ENCODE results near the gene PLEKHO2. TPM values are rescaled to one million over a fixed set of nuclear protein-coding genes. Genes with fewer than 3 reads are reported as not detected.

Gene PLEKHO2
- total RNA-seq, 2 donors from 2014 or later, result 31.2 to 47.2 TPM

- no peaks in the 10 kb centered on the region for H3K36me3 Mint-ChIP-seq
- H3K9me3 Mint-ChIP-seq, result no peaks in the 10 kb centered on the region
- DNase-seq (ENCODE audit: low spot score), result peak; percentile 86
- H3K4me3 Mint-ChIP-seq, result peak overlapping the region; percentile 88
- ATAC-seq, result peak; percentile 57 to 77
- H3K27ac Mint-ChIP-seq, result peak overlapping the region; percentile 98 to 100
- H3K27me3 Mint-ChIP-seq, result no peaks in the 10 kb centered on the region
- peaks cover 69 to 70% of the 10 kb centered on the region in 2 donors for H3K4me1 Mint-ChIP-seq (ENCODE audit: low read depth in 2 of 2)
Measured at GRCh38 chr15:64895285-64896065, 53.8 kb downstream of the PLEKHO2 start.

- no peak for DNase-seq (ENCODE audit: low spot score)
- no peak for ATAC-seq
- peaks cover 62 to 69% of the 10 kb centered on the region in 2 donors for H3K4me1 Mint-ChIP-seq (ENCODE audit: low read depth in 2 of 2)
- H3K27me3 Mint-ChIP-seq, result no peaks in the 10 kb centered on the region
- peaks cover 6% of the 10 kb centered on the region for H3K36me3 Mint-ChIP-seq
- peak overlapping the region; percentile 98 to 100 for H3K27ac Mint-ChIP-seq
- H3K4me3 Mint-ChIP-seq, result peak overlapping the region; percentile 88
- H3K9me3 Mint-ChIP-seq, result peaks cover 3% of the 10 kb centered on the region
Measured at GRCh38 chr15:64896371-64897069, 54.8 kb downstream of the PLEKHO2 start.

DNA sequence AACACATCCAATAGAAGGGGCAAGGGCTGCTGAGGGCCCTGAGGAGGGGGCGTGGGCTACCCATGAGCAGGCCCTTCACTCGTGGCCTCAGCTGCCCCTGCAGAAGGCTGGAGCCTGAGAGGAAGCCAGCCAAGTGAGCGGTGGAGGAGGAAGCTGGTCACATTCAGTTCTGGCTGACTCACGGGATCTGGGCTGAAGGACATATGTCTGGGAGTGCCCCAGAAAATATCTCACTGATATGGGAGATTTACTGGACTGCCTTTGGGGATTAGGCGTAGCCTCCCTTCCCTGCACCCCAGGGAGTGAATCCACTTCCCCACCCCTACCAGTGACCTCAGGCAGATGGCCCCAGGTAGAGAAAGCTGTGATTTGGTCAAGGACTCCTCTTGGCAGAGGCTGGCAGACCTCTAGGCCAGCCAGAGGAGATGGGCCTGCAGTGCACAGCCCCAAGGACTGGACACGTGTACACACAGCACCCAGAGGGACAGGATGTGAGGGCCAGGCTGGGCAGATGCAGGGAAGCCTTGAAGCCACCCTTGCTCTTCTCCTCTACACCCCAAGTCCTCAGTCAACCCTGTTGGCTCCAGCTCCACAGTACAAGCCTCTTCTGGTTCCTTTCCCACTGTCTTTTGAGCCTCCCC lies 55.8 kb downstream of the PLEKHO2 start:
- Mint-ChIP-seq H3K9me3 (peaks cover 3% of the 10 kb centered on the region), H3K36me3 (peaks cover 6% of the 10 kb centered on the region), H3K4me3 (no peak overlapping the region), H3K27me3 (no peaks in the 10 kb centered on the region), H3K4me1 (ENCODE audit: low read depth in 2 of 2) (peaks cover 56 to 68% of the 10 kb centered on the region in 2 donors), H3K27ac (peak overlapping the region; percentile 98 to 100)
- DNase-seq (ENCODE audit: low spot score) (no peak), ATAC-seq (no peak)

- Mint-ChIP-seq H3K27me3 (no peaks in the 10 kb centered on the region), H3K27ac (peak overlapping the region; percentile 98 to 100), H3K36me3 (peaks cover 6% of the 10 kb centered on the region), H3K4me3 (no peak overlapping the region), H3K9me3 (peaks cover 3% of the 10 kb centered on the region), H3K4me1 (ENCODE audit: low read depth in 2 of 2) (peaks cover 56 to 68% of the 10 kb centered on the region in 2 donors)
- ATAC-seq (no peak), DNase-seq (ENCODE audit: low spot score) (no peak)
Measured at GRCh38 chr15:64898406-64898805, 56.7 kb downstream of the PLEKHO2 start.

DNA sequence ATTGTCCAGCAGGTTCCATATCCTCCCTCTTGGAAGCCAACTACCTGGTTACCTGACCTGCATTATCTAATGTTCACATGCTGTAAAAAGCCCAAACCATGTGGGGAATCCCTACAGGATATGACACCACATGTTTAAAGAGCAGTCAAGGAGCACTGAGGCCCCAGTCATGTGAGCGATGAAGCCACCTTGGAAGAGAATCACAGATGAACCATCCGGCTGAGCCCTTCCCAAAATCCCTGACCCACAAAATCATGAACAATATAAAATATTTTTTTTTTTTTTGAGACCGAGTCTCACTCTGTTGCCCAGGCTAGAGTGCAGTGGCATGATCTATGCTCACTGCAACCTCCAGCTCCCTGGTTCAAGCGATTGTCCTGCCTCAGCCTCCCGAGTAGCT lies 59.4 kb downstream of the PLEKHO2 start:
- peaks cover 3% of the 10 kb centered on the region for H3K9me3 Mint-ChIP-seq
- peaks cover 45 to 54% of the 10 kb centered on the region in 2 donors for H3K4me1 Mint-ChIP-seq (ENCODE audit: low read depth in 2 of 2)
- H3K27ac Mint-ChIP-seq, result no peak overlapping the region
- H3K36me3 Mint-ChIP-seq, result peaks cover 6% of the 10 kb centered on the region
- H3K4me3 Mint-ChIP-seq, result no peak overlapping the region
- H3K27me3 Mint-ChIP-seq, result no peaks in the 10 kb centered on the region
- DNase-seq (ENCODE audit: low spot score) (no peak), ATAC-seq (no peak)

DNA sequence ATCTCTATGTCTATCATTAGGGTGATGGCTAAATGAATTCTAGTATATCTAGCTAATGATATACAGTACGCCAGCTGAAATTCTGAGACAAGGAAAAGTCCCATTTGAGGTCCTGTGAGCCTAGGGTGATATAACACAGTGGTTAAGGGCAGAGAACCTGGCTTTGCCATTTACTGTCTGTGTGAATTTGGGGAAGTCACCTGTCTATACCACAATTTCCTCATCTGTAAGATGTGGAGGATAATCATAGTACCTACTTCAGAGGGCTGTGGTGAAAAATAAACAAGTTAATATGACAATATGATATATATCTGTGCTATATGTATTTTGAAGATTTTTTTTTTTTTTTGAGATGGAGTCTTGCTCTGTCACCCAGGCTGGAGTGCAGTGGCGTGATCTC lies 60.2 kb downstream of the PLEKHO2 start:
- DNase-seq (ENCODE audit: low spot score), result no peak
- no peaks in the 10 kb centered on the region for H3K27me3 Mint-ChIP-seq

GRCh38 chr15:64902863-64903262 lies 61.1 kb downstream of the PLEKHO2 start:
- DNase-seq (ENCODE audit: low spot score), result no peak
- peak overlapping the region; percentile 46 for H3K4me3 Mint-ChIP-seq
- no peaks in the 10 kb centered on the region for H3K27me3 Mint-ChIP-seq
- peaks cover 6% of the 10 kb centered on the region for H3K36me3 Mint-ChIP-seq
- H3K4me1 Mint-ChIP-seq (ENCODE audit: low read depth in 2 of 2), result peaks cover 33 to 39% of the 10 kb centered on the region in 2 donors
- peak overlapping the region; percentile 46 to 61 for H3K27ac Mint-ChIP-seq
- ATAC-seq, result peak in 1 of 2 donors; percentile 62
- H3K9me3 Mint-ChIP-seq, result peaks cover 3% of the 10 kb centered on the region

More for the DNA sequence above, 60.2 kb downstream of the PLEKHO2 start:
- Mint-ChIP-seq H3K36me3 (peaks cover 6% of the 10 kb centered on the region), H3K4me3 (no peak overlapping the region), H3K27ac (peak overlapping the region; percentile 46 to 61), H3K9me3 (peaks cover 3% of the 10 kb centered on the region), H3K4me1 (ENCODE audit: low read depth in 2 of 2) (peaks cover 37 to 46% of the 10 kb centered on the region in 2 donors)
- peak in 1 of 2 donors; percentile 44 for ATAC-seq

GRCh38 chr15:64903326-64903950 lies 61.7 kb downstream of the PLEKHO2 start:
- Mint-ChIP-seq H3K27ac (peak overlapping the region; percentile 46 to 61), H3K36me3 (peaks cover 6% of the 10 kb centered on the region), H3K4me1 (ENCODE audit: low read depth in 2 of 2) (peaks cover 29 to 34% of the 10 kb centered on the region in 2 donors), H3K4me3 (peak overlapping the region; percentile 46), H3K9me3 (peaks cover 3% of the 10 kb centered on the region), H3K27me3 (no peaks in the 10 kb centered on the region)
- DNase-seq (ENCODE audit: low spot score) (no peak), ATAC-seq (peak in 1 of 2 donors; percentile 41)

- Mint-ChIP-seq H3K27me3 (no peaks in the 10 kb centered on the region), H3K27ac (no peak overlapping the region), H3K4me1 (ENCODE audit: low read depth in 2 of 2) (peaks cover 29 to 34% of the 10 kb centered on the region in 2 donors), H3K4me3 (peak overlapping the region; percentile 30), H3K9me3 (peaks cover 3% of the 10 kb centered on the region), H3K36me3 (peaks cover 6% of the 10 kb centered on the region)
- ATAC-seq (no peak), DNase-seq (ENCODE audit: low spot score) (no peak)
Measured at GRCh38 chr15:64904189-64904588, 62.5 kb downstream of the PLEKHO2 start.

GRCh38 chr15:64905119-64905831 lies 63.6 kb downstream of the PLEKHO2 start:
- Mint-ChIP-seq H3K36me3 (peaks cover 6% of the 10 kb centered on the region), H3K4me1 (ENCODE audit: low read depth in 2 of 2) (peaks cover 29 to 34% of the 10 kb centered on the region in 2 donors), H3K27me3 (no peaks in the 10 kb centered on the region), H3K9me3 (peaks cover 3% of the 10 kb centered on the region), H3K4me3 (peak overlapping the region; percentile 79), H3K27ac (peak overlapping the region; percentile 64 to 93)
- peak; percentile 88 for DNase-seq (ENCODE audit: low spot score)
- peak; percentile 87 to 93 for ATAC-seq

GRCh38 chr15:64905941-64906340 lies 64.2 kb downstream of the PLEKHO2 start:
- Mint-ChIP-seq H3K4me3 (peak overlapping the region; percentile 79), H3K9me3 (no peaks in the 10 kb centered on the region), H3K36me3 (peaks cover 2% of the 10 kb centered on the region), H3K4me1 (ENCODE audit: low read depth in 2 of 2) (peaks cover 31 to 33% of the 10 kb centered on the region in 2 donors), H3K27me3 (no peaks in the 10 kb centered on the region), H3K27ac (peak overlapping the region; percentile 64 to 93)
- no peak for DNase-seq (ENCODE audit: low spot score)
- no peak for ATAC-seq

GRCh38 chr15:64906402-64906801 lies 64.7 kb downstream of the PLEKHO2 start:
- Mint-ChIP-seq H3K27ac (peak overlapping the region in 1 of 2 donors; percentile 93), H3K36me3 (no peaks in the 10 kb centered on the region), H3K27me3 (no peaks in the 10 kb centered on the region), H3K4me3 (no peak overlapping the region), H3K9me3 (no peaks in the 10 kb centered on the region), H3K4me1 (ENCODE audit: low read depth in 2 of 2) (peaks cover 35% of the 10 kb centered on the region in 2 donors)
- no peak for DNase-seq (ENCODE audit: low spot score)
- ATAC-seq, result no peak

- no peak for DNase-seq (ENCODE audit: low spot score)
- Mint-ChIP-seq H3K4me1 (ENCODE audit: low read depth in 2 of 2) (peaks cover 24 to 27% of the 10 kb centered on the region in 2 donors), H3K27me3 (no peaks in the 10 kb centered on the region), H3K9me3 (no peaks in the 10 kb centered on the region), H3K4me3 (no peak overlapping the region), H3K27ac (no peak overlapping the region), H3K36me3 (no peaks in the 10 kb centered on the region)
- no peak for ATAC-seq
Measured at GRCh38 chr15:64907991-64908390, 66.3 kb downstream of the PLEKHO2 start.

Measured in natural killer cell treated with Interleukin-12 subunit alpha and Interleukin-12 subunit beta and Interleukin-15 and Interleukin-18, amount 100 ng/mL, for 72 hours (primary cell).